Liver (tissue), 9 donors: ENCODE results near the gene PHF3. TPM values are rescaled to one million over a fixed set of nuclear protein-coding genes. Genes with fewer than 3 reads are reported as not detected.
A peak's percentile ranks its signal among the peaks of the same experiment; 100 is the strongest.

Experiments used
- DNase-seq: peaks from one replicate; pipeline ENCODE4 v3.0.0-alpha.2; 2017; ENCODE audit warnings: low spot score
- H3K27ac ChIP-seq, 2 donors: one replicate each; pipeline ENCODE4 v1.7.0; 2013; ENCODE audit warnings: inconsistent platforms in 2 of 2, low read length in 2 of 2, control low read depth in 1 of 2, low read depth in 1 of 2, mild to moderate bottlenecking in 1 of 2
- H3K27me3 ChIP-seq, 4 donors: one replicate each; pipeline versions ENCODE4 v1.6.1 to v1.7.0; 2013; ENCODE audit warnings: low read length in 3 of 4, inconsistent platforms in 1 of 4, mild to moderate bottlenecking in 1 of 4, moderate library complexity in 1 of 4; ENCODE audit not compliant: control insufficient read depth in 4 of 4, insufficient read depth in 4 of 4
- H3K36me3 ChIP-seq, 4 donors: one replicate each; pipeline versions ENCODE4 v1.6.1 to v1.7.0; 2013; ENCODE audit warnings: low read length in 3 of 4, mild to moderate bottlenecking in 3 of 4, low read depth in 1 of 4, moderate library complexity in 1 of 4; ENCODE audit not compliant: control insufficient read depth in 4 of 4, insufficient read depth in 3 of 4
- H3K4me1 ChIP-seq, 4 donors: one replicate each; pipeline versions ENCODE4 v1.6.1 to v1.7.0; 2013; ENCODE audit warnings: low read length in 3 of 4, mild to moderate bottlenecking in 3 of 4, moderate library complexity in 1 of 4; ENCODE audit not compliant: control insufficient read depth in 4 of 4, insufficient read depth in 4 of 4
- H3K4me3 ChIP-seq, 3 donors: one replicate each; pipeline versions ENCODE4 v1.6.1 to v1.7.0; 2013; ENCODE audit warnings: low read length in 3 of 3, control low read depth in 1 of 3, low read depth in 1 of 3, mild to moderate bottlenecking in 1 of 3
- H3K9ac ChIP-seq, 2 donors: one replicate each; pipeline ENCODE4 v1.7.0; 2013; ENCODE audit warnings: low read length in 2 of 2, mild to moderate bottlenecking in 2 of 2, moderate library complexity in 2 of 2, control low read depth in 1 of 2, low read depth in 1 of 2
- H3K9me3 ChIP-seq, 4 donors: one replicate each; pipeline versions ENCODE4 v1.6.1 to v1.7.0; 2013; ENCODE audit warnings: low read length in 3 of 4; ENCODE audit not compliant: control insufficient read depth in 4 of 4
- EGR1 ChIP-seq, 2 donors: IDR thresholded peaks; 2 replicates each; pipeline ENCODE4 v1.6.1; 2016 to 2018; ENCODE audit warnings: antibody characterized with exemption in 2 of 2, low read depth in 2 of 2
- FOXA1 ChIP-seq: IDR thresholded peaks from 2 replicates; pipeline ENCODE4 v1.6.1; 2016; ENCODE audit warnings: antibody characterized with exemption
- FOXA2 ChIP-seq: IDR thresholded peaks from 2 replicates; pipeline ENCODE4 v1.6.1; 2016; ENCODE audit warnings: antibody characterized with exemption
- GABPA ChIP-seq, 2 donors: IDR thresholded peaks in 1 of 2; conservative IDR thresholded peaks in 1 of 2; 2 replicates each; pipeline ENCODE4 v1.6.1; 2016; ENCODE audit warnings: antibody characterized with exemption in 2 of 2, mild to moderate bottlenecking in 1 of 2, moderate library complexity in 1 of 2
- HNF4A ChIP-seq, 2 donors: conservative IDR thresholded peaks; 2 replicates each; pipeline ENCODE4 v1.6.1; 2016; ENCODE audit warnings: antibody characterized with exemption in 2 of 2, mild to moderate bottlenecking in 2 of 2
- HNF4G ChIP-seq: IDR thresholded peaks from 2 replicates; pipeline ENCODE4 v1.6.1; 2016; ENCODE audit warnings: antibody characterized with exemption
- JUND ChIP-seq, 2 donors: IDR thresholded peaks; 2 replicates each; pipeline ENCODE4 v1.6.1; 2016; ENCODE audit warnings: antibody characterized with exemption in 2 of 2
- NR2F2 ChIP-seq: IDR thresholded peaks from 2 replicates; pipeline ENCODE4 v1.6.1; 2016; ENCODE audit warnings: antibody characterized with exemption
- RAD21 ChIP-seq, 2 donors: IDR thresholded peaks; 2 replicates each; pipeline ENCODE4 v1.6.1; 2016; ENCODE audit warnings: antibody characterized with exemption in 2 of 2, mild to moderate bottlenecking in 2 of 2
- RXRA ChIP-seq, 2 donors: IDR thresholded peaks; 2 replicates each; pipeline ENCODE4 v1.6.1; 2017 to 2018; ENCODE audit warnings: antibody characterized with exemption in 2 of 2, mild to moderate bottlenecking in 1 of 2
- SP1 ChIP-seq: IDR thresholded peaks from 2 replicates; pipeline ENCODE4 v1.6.1; 2018; ENCODE audit warnings: antibody characterized with exemption, mild to moderate bottlenecking
- TAF1 ChIP-seq: conservative IDR thresholded peaks from 2 replicates; pipeline ENCODE4 v1.6.1; 2016; ENCODE audit warnings: antibody characterized with exemption, mild to moderate bottlenecking
- YY1 ChIP-seq: IDR thresholded peaks from 2 replicates; pipeline ENCODE4 v1.6.1; 2016; ENCODE audit warnings: antibody characterized with exemption, mild to moderate bottlenecking
- WGBS: extraction: QIAGEN DNeasy Blood & Tissue Kit; methylation state at CpG from one replicate; pipeline ENCODE4 v1.1.7; 2013; 5-methylcytosine and 5-hydroxymethylcytosine counted together
- polyA plus RNA-seq, 2 donors: library from polyadenylated mRNA; stranded (reverse) in 1 of 2; unstranded in 1 of 2; fragments of 200-250 nt in 1 of 2; fragments of >200 nt in 1 of 2; fragmentation: Nextera tagmentation in 1 of 2; extraction: Ambion mirVana in 1 of 2; gene quantifications; one replicate each; pipeline versions ENCODE4 v1.2.1 to v1.2.3, GENCODE V29; 2013 to 2015
- total RNA-seq, 2 donors: library from RNA; depleted of rRNA; stranded (reverse); fragments of >200 nt; gene quantifications; one replicate each; pipeline ENCODE4 v1.2.3, GENCODE V29; 2014
- TF ChIP-seq, protein P1 (sequence below): fragments of 150-350 bp; IDR thresholded peaks from 2 replicates; pipeline ENCODE4 v1.5.1; 2017; ENCODE audit warnings: improper control_type of control experiment, low read depth, low read length; ENCODE audit not compliant: missing input control
- TF ChIP-seq, protein P2 (sequence below): IDR thresholded peaks from 2 replicates; pipeline ENCODE4 v1.6.1; 2016; ENCODE audit warnings: antibody characterized with exemption
- TF ChIP-seq, protein P3 (sequence below): IDR thresholded peaks from 2 replicates; pipeline ENCODE4 v1.6.1; 2016; ENCODE audit warnings: antibody characterized with exemption
- TF ChIP-seq, protein P4 (sequence below): IDR thresholded peaks from 2 replicates; pipeline ENCODE4 v1.6.1; 2016; ENCODE audit warnings: antibody characterized with exemption
- TF ChIP-seq, protein P5 (sequence below): IDR thresholded peaks from 2 replicates; pipeline ENCODE4 v1.6.1; 2016; ENCODE audit warnings: antibody characterized with exemption, mild to moderate bottlenecking
- donor health status: healthy.
- donor health status: healthy.
- donor health status: healthy.
- donor health status: healthy.
- donor health status: healthy.

The PHF3 gene, protein sequence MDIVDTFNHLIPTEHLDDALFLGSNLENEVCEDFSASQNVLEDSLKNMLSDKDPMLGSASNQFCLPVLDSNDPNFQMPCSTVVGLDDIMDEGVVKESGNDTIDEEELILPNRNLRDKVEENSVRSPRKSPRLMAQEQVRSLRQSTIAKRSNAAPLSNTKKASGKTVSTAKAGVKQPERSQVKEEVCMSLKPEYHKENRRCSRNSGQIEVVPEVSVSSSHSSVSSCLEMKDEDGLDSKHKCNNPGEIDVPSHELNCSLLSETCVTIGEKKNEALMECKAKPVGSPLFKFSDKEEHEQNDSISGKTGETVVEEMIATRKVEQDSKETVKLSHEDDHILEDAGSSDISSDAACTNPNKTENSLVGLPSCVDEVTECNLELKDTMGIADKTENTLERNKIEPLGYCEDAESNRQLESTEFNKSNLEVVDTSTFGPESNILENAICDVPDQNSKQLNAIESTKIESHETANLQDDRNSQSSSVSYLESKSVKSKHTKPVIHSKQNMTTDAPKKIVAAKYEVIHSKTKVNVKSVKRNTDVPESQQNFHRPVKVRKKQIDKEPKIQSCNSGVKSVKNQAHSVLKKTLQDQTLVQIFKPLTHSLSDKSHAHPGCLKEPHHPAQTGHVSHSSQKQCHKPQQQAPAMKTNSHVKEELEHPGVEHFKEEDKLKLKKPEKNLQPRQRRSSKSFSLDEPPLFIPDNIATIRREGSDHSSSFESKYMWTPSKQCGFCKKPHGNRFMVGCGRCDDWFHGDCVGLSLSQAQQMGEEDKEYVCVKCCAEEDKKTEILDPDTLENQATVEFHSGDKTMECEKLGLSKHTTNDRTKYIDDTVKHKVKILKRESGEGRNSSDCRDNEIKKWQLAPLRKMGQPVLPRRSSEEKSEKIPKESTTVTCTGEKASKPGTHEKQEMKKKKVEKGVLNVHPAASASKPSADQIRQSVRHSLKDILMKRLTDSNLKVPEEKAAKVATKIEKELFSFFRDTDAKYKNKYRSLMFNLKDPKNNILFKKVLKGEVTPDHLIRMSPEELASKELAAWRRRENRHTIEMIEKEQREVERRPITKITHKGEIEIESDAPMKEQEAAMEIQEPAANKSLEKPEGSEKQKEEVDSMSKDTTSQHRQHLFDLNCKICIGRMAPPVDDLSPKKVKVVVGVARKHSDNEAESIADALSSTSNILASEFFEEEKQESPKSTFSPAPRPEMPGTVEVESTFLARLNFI (N-terminal part only)
- total RNA-seq: 10 to 100 TPM; 38.6 to 38.9 TPM
- polyA plus RNA-seq: 10 to 100 TPM in 1 of 2 donors, 1 to 10 TPM in 1; 7.7 to 11.7 TPM

DNA sequence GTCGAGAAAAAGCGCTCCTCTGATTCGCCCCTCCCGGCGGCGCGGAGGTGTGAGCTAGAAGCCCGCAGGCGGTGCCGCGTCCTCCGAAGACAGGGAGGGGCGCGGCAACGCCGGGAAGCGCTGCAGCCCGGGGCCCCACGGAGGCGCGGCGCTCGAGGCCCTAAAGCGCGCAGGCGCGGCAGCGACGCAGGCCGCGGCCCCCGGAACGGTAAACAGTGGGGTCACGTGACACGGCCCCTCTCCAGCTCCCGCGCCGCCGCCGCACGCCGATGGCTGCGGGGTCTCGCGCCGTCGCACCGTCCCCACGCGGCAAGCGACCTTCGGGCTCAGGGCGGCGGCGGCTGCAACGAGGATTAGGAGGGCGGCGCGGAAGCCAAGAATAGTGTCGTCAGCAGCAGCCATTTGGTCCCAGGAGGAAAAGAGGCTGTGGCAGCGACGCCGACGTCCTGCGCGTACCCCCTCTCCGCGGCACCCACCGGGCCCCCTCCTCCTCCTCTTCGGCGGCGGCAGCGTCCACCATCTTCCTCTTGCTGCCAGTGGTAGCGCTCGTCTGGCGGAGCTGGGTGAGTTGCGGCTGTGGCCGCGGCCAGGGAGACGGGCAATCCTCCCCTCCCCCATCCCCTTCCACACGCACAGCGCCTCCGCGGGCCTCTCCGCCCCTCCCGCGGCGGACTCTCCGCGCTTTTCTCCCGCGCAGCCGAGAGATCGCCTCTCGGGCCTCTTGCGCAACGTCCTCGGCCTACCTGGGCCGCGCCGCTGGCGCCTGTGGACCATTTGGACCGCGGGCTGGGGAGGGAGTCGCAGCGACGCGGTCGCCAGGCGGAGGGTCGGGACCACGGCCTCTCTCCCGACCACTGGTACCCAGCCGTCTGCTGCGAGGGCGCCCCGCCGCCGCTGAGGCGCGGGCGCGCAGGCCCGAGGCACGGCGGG lies at the start of gene PHF3:
Gene PHF3, plus strand, starts transcription at position 215 of the 930 bp plus-strand sequence. CDS start 10,750 bp downstream, outside the sequence.
- Histone ChIP-seq H3K27me3 (no peaks in the 10 kb centered on the region), H3K9me3 (no peaks in the 10 kb centered on the region), H3K4me3 (peak within 1 kb of the TSS; percentile 53 to 96 (median 90)), H3K9ac (peak within 1 kb of the TSS; percentile 93 to 98), H3K27ac (peak within 1 kb of the TSS; percentile 85 to 95), H3K4me1 (peaks cover 6 to 34% (median 24%) of the 10 kb centered on the region in 4 donors), H3K36me3 (no peaks in the 10 kb centered on the region)
- TF ChIP-seq YY1 (peak; percentile 80), RXRA (IDR thresholded peaks at IDR 0.05) (no peak), RAD21 (IDR thresholded peaks at IDR 0.05) (peak; percentile 13 to 32), NR2F2 (no peak)
- under 1% methylated on average over 126 of the region's 126 CpGs for WGBS
- DNase-seq: peak; percentile 89

DNA sequence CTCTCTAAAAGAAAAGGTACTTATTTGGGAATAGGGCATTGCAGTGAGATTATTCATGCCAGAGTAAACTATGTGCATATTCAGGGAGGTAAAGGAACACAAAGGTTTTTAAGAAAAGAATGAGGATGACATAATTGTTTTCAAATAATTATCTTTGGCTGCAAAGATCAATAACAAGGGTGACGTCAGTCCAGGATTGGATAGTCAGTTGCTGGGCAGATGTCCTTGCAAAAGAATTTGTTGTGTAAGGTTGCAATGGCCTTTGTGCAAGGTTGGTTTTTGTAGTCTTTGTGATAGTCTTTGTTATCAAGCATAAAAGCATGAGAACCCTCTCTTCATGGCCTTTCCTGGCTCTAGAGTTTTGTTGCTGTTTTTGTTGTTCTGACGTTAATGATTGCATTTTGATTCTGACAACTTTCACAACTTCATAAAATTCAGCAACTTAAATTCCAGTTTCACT lies 45.6 kb upstream of the PHF3 start:
- Histone ChIP-seq H3K4me1 (no peaks in the 10 kb centered on the region), H3K27ac (peak overlapping the region in 1 of 2 donors; percentile 10), H3K9me3 (no peaks in the 10 kb centered on the region), H3K27me3 (no peaks in the 10 kb centered on the region), H3K4me3 (no peak overlapping the region), H3K9ac (no peak overlapping the region), H3K36me3 (no peaks in the 10 kb centered on the region)
- 53% methylated on average over 2 of the region's 2 CpGs for WGBS
- DNase-seq: no peak
- TF ChIP-seq RAD21 (IDR thresholded peaks at IDR 0.05) (peak; percentile 31 to 51), GABPA (IDR thresholded peaks at IDR 0.05 in 1 of 2, conservative IDR thresholded peaks at IDR 0.05 in 1 of 2) (no peak), SP1 (no peak), FOXA1 (peak; percentile 63), NR2F2 (no peak), TAF1 (no peak), YY1 (peak; percentile 74), HNF4A (conservative IDR thresholded peaks at IDR 0.05) (peak; percentile 53 to 64), RXRA (IDR thresholded peaks at IDR 0.05) (peak in 1 of 2 donors; percentile 63), HNF4G (no peak), JUND (IDR thresholded peaks at IDR 0.05) (peak; percentile 88), EGR1 (IDR thresholded peaks at IDR 0.05; ENCODE audit: low read depth in 2 of 2) (no peak), FOXA2 (peak; percentile 67)
- TF ChIP-seq, protein P1, sequence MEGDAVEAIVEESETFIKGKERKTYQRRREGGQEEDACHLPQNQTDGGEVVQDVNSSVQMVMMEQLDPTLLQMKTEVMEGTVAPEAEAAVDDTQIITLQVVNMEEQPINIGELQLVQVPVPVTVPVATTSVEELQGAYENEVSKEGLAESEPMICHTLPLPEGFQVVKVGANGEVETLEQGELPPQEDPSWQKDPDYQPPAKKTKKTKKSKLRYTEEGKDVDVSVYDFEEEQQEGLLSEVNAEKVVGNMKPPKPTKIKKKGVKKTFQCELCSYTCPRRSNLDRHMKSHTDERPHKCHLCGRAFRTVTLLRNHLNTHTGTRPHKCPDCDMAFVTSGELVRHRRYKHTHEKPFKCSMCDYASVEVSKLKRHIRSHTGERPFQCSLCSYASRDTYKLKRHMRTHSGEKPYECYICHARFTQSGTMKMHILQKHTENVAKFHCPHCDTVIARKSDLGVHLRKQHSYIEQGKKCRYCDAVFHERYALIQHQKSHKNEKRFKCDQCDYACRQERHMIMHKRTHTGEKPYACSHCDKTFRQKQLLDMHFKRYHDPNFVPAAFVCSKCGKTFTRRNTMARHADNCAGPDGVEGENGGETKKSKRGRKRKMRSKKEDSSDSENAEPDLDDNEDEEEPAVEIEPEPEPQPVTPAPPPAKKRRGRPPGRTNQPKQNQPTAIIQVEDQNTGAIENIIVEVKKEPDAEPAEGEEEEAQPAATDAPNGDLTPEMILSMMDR: no peak
- TF ChIP-seq, protein P2, sequence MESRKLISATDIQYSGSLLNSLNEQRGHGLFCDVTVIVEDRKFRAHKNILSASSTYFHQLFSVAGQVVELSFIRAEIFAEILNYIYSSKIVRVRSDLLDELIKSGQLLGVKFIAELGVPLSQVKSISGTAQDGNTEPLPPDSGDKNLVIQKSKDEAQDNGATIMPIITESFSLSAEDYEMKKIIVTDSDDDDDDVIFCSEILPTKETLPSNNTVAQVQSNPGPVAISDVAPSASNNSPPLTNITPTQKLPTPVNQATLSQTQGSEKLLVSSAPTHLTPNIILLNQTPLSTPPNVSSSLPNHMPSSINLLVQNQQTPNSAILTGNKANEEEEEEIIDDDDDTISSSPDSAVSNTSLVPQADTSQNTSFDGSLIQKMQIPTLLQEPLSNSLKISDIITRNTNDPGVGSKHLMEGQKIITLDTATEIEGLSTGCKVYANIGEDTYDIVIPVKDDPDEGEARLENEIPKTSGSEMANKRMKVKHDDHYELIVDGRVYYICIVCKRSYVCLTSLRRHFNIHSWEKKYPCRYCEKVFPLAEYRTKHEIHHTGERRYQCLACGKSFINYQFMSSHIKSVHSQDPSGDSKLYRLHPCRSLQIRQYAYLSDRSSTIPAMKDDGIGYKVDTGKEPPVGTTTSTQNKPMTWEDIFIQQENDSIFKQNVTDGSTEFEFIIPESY: no peak
- TF ChIP-seq, protein P3, sequence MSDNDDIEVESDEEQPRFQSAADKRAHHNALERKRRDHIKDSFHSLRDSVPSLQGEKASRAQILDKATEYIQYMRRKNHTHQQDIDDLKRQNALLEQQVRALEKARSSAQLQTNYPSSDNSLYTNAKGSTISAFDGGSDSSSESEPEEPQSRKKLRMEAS: no peak
- TF ChIP-seq, protein P4, sequence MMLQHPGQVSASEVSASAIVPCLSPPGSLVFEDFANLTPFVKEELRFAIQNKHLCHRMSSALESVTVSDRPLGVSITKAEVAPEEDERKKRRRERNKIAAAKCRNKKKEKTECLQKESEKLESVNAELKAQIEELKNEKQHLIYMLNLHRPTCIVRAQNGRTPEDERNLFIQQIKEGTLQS: peak; percentile 63
- TF ChIP-seq, protein P5, sequence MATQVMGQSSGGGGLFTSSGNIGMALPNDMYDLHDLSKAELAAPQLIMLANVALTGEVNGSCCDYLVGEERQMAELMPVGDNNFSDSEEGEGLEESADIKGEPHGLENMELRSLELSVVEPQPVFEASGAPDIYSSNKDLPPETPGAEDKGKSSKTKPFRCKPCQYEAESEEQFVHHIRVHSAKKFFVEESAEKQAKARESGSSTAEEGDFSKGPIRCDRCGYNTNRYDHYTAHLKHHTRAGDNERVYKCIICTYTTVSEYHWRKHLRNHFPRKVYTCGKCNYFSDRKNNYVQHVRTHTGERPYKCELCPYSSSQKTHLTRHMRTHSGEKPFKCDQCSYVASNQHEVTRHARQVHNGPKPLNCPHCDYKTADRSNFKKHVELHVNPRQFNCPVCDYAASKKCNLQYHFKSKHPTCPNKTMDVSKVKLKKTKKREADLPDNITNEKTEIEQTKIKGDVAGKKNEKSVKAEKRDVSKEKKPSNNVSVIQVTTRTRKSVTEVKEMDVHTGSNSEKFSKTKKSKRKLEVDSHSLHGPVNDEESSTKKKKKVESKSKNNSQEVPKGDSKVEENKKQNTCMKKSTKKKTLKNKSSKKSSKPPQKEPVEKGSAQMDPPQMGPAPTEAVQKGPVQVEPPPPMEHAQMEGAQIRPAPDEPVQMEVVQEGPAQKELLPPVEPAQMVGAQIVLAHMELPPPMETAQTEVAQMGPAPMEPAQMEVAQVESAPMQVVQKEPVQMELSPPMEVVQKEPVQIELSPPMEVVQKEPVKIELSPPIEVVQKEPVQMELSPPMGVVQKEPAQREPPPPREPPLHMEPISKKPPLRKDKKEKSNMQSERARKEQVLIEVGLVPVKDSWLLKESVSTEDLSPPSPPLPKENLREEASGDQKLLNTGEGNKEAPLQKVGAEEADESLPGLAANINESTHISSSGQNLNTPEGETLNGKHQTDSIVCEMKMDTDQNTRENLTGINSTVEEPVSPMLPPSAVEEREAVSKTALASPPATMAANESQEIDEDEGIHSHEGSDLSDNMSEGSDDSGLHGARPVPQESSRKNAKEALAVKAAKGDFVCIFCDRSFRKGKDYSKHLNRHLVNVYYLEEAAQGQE: no peak
